Nucleus accumbens (tissue), 56 donors: ENCODE results near the gene TRIM4.
A peak's percentile ranks its signal among the peaks of the same experiment; 100 is the strongest.

Experiments used
- DNase-seq, 56 donors: peaks; one replicate each; lab custom pipeline; 2025; lab: John Stamatoyannopoulos, UW

TRIM4 gene

GRCh38 chr7:99848420-99849216 lies 70.7 kb downstream of the TRIM4 start:
- DNase-seq: no peak

- peak in 1 of 56 donors; percentile 3 for DNase-seq
Measured at GRCh38 chr7:99844328-99844727, 75.0 kb downstream of the TRIM4 start.

- no peak for DNase-seq
Measured at GRCh38 chr7:99843808-99844207, 75.5 kb downstream of the TRIM4 start.

GRCh38 chr7:99842926-99843325 lies 76.4 kb downstream of the TRIM4 start:
- DNase-seq: no peak
